ENCODE data around the gene BANF1. TPM values are rescaled to one million over a fixed set of nuclear protein-coding genes. Genes with fewer than 3 reads are reported as not detected.

The BANF1 gene
- total and polyA plus RNA-seq, 4 donors: 10.7 to 100.0 (median 47.0) TPM

GRCh38 chr11:65981972-65982823, 20.1 kb upstream of the BANF1 start:
- H3K27ac ChIP-seq (ENCODE audit: low read depth in 1 of 2, low read length in 2 of 2): no peak overlapping the region
- no peaks in the 10 kb centered on the region for H3K4me1 ChIP-seq (ENCODE audit: control insufficient read depth in 4 of 4, insufficient read depth in 4 of 4, low read length in 3 of 4)
- H3K27me3 ChIP-seq (ENCODE audit: control insufficient read depth in 4 of 4, insufficient read depth in 4 of 4, low read length in 3 of 4): no peaks in the 10 kb centered on the region
- H3K36me3 ChIP-seq (ENCODE audit: control insufficient read depth in 4 of 4, insufficient read depth in 3 of 4, low read depth in 1 of 4, low read length in 3 of 4): peaks cover 11 to 23% (median 18%) of the 10 kb centered on the region in 4 donors
- no peak overlapping the region for H3K4me3 ChIP-seq (ENCODE audit: low read depth in 1 of 3, low read length in 3 of 3)
- no peak for DNase-seq (ENCODE audit: low spot score)
- H3K9ac ChIP-seq (ENCODE audit: low read depth in 1 of 2, low read length in 2 of 2): no peak overlapping the region
- WGBS: 84% methylated on average over 16 of the region's 16 CpGs
- TF ChIP-seq, protein P1, sequence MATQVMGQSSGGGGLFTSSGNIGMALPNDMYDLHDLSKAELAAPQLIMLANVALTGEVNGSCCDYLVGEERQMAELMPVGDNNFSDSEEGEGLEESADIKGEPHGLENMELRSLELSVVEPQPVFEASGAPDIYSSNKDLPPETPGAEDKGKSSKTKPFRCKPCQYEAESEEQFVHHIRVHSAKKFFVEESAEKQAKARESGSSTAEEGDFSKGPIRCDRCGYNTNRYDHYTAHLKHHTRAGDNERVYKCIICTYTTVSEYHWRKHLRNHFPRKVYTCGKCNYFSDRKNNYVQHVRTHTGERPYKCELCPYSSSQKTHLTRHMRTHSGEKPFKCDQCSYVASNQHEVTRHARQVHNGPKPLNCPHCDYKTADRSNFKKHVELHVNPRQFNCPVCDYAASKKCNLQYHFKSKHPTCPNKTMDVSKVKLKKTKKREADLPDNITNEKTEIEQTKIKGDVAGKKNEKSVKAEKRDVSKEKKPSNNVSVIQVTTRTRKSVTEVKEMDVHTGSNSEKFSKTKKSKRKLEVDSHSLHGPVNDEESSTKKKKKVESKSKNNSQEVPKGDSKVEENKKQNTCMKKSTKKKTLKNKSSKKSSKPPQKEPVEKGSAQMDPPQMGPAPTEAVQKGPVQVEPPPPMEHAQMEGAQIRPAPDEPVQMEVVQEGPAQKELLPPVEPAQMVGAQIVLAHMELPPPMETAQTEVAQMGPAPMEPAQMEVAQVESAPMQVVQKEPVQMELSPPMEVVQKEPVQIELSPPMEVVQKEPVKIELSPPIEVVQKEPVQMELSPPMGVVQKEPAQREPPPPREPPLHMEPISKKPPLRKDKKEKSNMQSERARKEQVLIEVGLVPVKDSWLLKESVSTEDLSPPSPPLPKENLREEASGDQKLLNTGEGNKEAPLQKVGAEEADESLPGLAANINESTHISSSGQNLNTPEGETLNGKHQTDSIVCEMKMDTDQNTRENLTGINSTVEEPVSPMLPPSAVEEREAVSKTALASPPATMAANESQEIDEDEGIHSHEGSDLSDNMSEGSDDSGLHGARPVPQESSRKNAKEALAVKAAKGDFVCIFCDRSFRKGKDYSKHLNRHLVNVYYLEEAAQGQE (IDR thresholded peaks at IDR 0.05): no peak
- no peak for TF ChIP-seq FOXA2 (IDR thresholded peaks at IDR 0.05)
- no peak for TF ChIP-seq GABPA (IDR thresholded peaks at IDR 0.05 in 1 of 2, conservative IDR thresholded peaks at IDR 0.05 in 1 of 2)
- TF ChIP-seq, protein P2, sequence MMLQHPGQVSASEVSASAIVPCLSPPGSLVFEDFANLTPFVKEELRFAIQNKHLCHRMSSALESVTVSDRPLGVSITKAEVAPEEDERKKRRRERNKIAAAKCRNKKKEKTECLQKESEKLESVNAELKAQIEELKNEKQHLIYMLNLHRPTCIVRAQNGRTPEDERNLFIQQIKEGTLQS (IDR thresholded peaks at IDR 0.05): no peak
- no peak for TF ChIP-seq YY1 (IDR thresholded peaks at IDR 0.05)
- TF ChIP-seq JUND (IDR thresholded peaks at IDR 0.05): no peak
- TF ChIP-seq TAF1 (conservative IDR thresholded peaks at IDR 0.05): no peak
- TF ChIP-seq HNF4G (IDR thresholded peaks at IDR 0.05): no peak
- no peak for TF ChIP-seq RAD21 (IDR thresholded peaks at IDR 0.05)
- TF ChIP-seq, protein P3, sequence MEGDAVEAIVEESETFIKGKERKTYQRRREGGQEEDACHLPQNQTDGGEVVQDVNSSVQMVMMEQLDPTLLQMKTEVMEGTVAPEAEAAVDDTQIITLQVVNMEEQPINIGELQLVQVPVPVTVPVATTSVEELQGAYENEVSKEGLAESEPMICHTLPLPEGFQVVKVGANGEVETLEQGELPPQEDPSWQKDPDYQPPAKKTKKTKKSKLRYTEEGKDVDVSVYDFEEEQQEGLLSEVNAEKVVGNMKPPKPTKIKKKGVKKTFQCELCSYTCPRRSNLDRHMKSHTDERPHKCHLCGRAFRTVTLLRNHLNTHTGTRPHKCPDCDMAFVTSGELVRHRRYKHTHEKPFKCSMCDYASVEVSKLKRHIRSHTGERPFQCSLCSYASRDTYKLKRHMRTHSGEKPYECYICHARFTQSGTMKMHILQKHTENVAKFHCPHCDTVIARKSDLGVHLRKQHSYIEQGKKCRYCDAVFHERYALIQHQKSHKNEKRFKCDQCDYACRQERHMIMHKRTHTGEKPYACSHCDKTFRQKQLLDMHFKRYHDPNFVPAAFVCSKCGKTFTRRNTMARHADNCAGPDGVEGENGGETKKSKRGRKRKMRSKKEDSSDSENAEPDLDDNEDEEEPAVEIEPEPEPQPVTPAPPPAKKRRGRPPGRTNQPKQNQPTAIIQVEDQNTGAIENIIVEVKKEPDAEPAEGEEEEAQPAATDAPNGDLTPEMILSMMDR (IDR thresholded peaks at IDR 0.05; ENCODE audit: low read depth, low read length, missing input control): no peak
- TF ChIP-seq FOXA1 (IDR thresholded peaks at IDR 0.05): no peak
- TF ChIP-seq HNF4A (conservative IDR thresholded peaks at IDR 0.05): no peak
- H3K9me3 ChIP-seq (ENCODE audit: control insufficient read depth in 4 of 4, low read length in 3 of 4): no peaks in the 10 kb centered on the region

GRCh38 chr11:65982824-65983588, 19.3 kb upstream of the BANF1 start:
- Histone ChIP-seq H3K4me3 (ENCODE audit: low read depth in 1 of 3, low read length in 3 of 3) (no peak overlapping the region), H3K36me3 (ENCODE audit: control insufficient read depth in 4 of 4, insufficient read depth in 3 of 4, low read depth in 1 of 4, low read length in 3 of 4) (peaks cover 6 to 15% (median 13%) of the 10 kb centered on the region in 4 donors), H3K9ac (ENCODE audit: low read depth in 1 of 2, low read length in 2 of 2) (no peak overlapping the region), H3K27ac (ENCODE audit: low read depth in 1 of 2, low read length in 2 of 2) (no peak overlapping the region), H3K27me3 (ENCODE audit: control insufficient read depth in 4 of 4, insufficient read depth in 4 of 4, low read length in 3 of 4) (no peaks in the 10 kb centered on the region), H3K4me1 (ENCODE audit: control insufficient read depth in 4 of 4, insufficient read depth in 4 of 4, low read length in 3 of 4) (no peaks in the 10 kb centered on the region), H3K9me3 (ENCODE audit: control insufficient read depth in 4 of 4, low read length in 3 of 4) (no peaks in the 10 kb centered on the region)
- 80% methylated on average over 22 of the region's 22 CpGs for WGBS
- DNase-seq (ENCODE audit: low spot score): no peak
- TF ChIP-seq, protein P2 (IDR thresholded peaks at IDR 0.05): no peak
- no peak for TF ChIP-seq NR2F2 (IDR thresholded peaks at IDR 0.05)
- TF ChIP-seq MAX (IDR thresholded peaks at IDR 0.05): no peak
- no peak for TF ChIP-seq GABPA (IDR thresholded peaks at IDR 0.05 in 1 of 2, conservative IDR thresholded peaks at IDR 0.05 in 1 of 2)
- TF ChIP-seq, protein P1 (IDR thresholded peaks at IDR 0.05): no peak
- TF ChIP-seq FOXA1 (IDR thresholded peaks at IDR 0.05): no peak
- no peak for TF ChIP-seq HNF4G (IDR thresholded peaks at IDR 0.05)
- TF ChIP-seq, protein P4, sequence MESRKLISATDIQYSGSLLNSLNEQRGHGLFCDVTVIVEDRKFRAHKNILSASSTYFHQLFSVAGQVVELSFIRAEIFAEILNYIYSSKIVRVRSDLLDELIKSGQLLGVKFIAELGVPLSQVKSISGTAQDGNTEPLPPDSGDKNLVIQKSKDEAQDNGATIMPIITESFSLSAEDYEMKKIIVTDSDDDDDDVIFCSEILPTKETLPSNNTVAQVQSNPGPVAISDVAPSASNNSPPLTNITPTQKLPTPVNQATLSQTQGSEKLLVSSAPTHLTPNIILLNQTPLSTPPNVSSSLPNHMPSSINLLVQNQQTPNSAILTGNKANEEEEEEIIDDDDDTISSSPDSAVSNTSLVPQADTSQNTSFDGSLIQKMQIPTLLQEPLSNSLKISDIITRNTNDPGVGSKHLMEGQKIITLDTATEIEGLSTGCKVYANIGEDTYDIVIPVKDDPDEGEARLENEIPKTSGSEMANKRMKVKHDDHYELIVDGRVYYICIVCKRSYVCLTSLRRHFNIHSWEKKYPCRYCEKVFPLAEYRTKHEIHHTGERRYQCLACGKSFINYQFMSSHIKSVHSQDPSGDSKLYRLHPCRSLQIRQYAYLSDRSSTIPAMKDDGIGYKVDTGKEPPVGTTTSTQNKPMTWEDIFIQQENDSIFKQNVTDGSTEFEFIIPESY (IDR thresholded peaks at IDR 0.05): no peak
- TF ChIP-seq RAD21 (IDR thresholded peaks at IDR 0.05): no peak
- TF ChIP-seq HNF4A (conservative IDR thresholded peaks at IDR 0.05): no peak
